GM19324 (cell line): ENCODE data around the gene OPRM1.
"Not testable (repeated sequence)": the region's sequence is repeated elsewhere in the genome, so short reads cannot be mapped to it uniquely, and the experiment has no call there.

Experiments
- ATAC-seq: cut with Tn5 transposase; IDR thresholded peaks from one replicate; pipeline ENCODE4 v1.9.1; 2021; ENCODE audit warnings: mild to moderate bottlenecking, moderate library complexity; ENCODE audit not compliant: unreplicated experiment, low FRiP score

OPRM1 gene

DNA sequence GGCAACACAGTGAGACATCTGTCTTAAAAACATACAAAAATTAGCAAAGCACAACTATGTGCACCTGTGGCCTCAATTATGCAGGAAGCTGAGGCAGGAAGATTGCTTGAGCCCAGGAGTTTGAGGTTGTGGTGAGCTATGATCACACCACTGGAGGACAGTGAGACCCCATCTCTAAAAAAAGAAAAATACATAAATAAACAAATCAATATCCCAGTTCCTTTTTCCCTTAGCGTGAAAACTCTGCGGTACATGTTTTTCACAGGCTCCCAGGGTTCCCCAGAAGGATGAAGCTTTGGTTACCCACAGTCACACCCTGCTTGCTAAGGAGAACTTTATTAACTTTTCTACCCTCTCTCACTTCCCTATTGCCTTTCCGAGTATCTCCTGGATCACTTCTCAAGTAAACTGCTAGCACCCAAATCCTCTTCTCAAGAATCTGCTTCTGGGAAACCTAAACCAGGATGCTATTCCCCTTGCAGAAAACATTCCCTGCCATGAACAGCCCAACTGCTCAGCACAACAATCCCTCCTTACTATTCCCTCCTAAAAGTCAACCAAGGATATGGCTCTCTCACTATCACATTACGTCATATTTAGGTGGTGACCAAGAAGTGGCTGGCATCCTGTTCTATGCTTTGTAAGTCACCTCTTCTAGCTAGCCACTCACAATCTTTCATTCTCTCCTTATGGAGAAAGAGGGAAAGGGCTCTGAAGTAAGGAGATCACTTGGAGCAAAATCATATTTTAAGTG lies 195.2 kb downstream of the OPRM1 start:
- peak; percentile 53 for ATAC-seq

DNA sequence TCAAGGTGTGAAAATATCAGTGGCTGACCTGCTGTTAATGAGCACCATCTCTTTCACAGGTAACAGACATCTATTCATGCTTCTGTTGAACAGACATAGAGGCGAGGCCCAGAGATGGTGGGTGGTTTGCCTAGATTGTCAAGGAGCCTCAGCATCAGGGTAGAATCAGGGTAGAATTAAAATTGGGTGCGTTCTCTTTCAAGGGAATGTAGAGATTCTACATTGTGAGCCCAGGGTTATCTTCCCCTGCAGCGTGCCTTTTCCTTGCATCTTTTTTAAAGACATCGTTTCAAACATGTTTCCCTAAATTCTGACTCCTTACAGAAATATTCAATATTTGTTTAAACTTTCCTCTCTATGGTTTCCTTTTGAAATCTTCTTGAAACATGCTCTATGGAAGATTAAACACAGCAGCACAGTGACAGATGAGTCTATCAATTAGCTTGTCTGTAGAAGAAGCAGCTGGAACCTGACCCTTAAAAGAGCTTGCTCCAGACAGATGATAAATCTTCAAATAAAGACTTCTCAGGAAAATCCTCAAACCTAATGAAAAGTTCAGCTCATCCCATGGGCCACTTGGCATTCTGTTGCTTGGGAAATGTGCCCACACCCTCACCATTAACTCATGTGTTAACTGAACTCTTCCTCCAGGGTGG lies 197.7 kb downstream of the OPRM1 start:
- ATAC-seq = no peak

DNA sequence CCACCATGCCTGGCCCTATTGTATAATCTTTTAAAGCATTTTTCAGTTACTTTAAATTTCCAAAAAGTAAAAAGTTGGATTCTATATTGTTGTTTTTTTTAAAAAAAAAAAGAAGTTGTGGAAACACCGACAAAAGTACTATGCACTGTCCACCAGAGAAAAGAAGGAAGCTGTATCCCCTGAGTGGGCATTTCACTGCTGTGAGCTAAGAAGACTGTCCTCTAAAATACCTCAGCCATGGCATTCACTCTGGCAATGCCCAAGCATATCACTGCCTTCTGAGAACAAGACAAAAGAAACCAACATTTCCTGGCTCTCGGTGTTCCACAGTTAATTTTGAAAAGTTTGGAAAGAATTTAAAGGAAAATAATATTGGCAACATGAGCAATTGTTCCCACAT lies 199.8 kb downstream of the OPRM1 start:
- ATAC-seq = no peak

DNA sequence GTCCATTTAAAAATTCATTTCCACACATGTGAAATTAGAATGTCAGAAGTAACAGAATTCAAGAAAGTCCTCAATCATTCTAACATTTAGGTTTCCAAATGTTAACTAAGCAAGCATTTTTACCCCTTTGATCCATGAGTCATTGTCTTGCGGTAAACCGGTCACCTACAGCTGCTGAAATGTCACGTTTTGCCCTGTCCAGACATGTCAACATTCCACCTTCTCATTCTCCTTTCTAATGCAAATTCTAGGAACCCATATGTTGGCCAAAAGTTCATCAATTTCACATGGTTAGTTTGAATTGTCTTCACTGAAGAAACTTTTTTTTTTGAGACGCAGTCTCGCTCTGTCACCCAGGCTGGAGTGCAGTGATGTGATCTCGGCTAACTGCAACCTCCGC lies 200.4 kb downstream of the OPRM1 start:
- ATAC-seq = no peak

DNA sequence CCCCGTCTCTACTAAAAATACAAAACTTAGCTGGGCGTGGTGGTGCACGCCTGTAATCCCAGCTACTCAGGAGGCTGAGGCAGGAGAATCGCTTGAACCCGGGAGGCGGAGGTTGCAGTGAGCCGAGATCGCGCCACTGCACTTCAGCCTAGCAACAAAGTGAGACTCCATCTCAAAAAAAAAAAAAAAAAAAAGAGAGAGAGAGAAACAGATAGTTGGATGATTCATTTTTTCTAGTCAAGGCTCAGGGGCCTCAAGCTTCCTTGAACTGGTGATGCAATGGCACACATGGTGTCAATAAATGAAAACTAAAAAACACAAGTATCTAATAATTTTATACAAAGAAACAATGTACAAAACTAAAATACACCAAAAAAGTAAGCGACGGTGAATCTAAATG lies 202.0 kb downstream of the OPRM1 start:
- not testable (repeated sequence) for ATAC-seq

DNA sequence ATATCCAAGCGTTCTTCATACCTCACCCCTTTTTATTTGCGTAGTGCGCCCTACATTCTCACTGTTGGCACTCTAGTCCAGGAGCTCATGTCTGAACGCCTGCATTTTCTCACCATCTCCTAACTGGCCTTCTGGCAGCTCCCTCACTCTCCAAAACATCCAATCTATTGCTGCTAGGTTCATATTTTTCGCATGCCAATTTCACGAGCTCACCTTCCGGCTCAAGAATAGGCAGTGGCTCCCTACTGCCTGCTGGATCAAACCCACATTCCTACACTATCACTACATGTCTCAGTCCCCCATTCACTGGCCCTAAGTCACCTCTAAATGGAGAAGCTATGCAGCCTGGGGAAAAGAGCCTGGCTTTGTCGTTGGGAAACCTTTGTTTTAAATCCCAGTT lies 202.5 kb downstream of the OPRM1 start:
- ATAC-seq = no peak

DNA sequence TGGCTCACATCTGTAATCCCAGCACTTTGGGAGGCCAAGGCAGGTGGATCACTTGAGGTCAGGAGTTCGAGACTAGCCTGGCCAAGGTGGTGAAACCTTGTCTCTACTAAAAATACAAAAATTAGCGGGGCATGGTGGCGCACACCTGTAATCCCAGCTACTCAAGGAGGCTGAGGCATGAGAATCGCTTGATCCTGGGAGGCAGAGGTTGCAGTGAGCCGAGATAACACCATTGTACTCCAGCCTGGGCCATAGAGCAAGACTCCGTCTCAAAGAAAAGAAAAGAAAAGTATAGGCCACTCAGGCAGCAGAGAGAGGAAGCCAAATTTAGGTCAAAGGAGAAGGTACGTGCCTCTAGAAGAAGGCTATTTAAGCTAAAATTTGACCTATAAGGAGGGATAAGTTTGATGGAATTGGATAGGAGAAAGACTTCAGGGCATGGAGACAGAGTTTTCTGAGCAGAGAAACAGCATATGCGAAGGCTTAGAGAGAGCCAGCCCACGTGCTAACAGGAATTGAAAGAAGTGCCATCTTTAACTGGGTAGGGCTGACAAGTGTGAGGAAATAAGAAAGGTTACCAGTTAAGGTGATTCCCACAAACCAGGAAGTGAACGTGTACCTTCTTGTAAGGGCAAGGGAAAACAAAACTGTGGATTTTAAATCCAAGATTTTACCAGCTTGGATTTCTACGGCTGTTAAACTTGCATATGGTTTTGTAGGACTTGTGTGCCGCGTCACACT lies 203.7 kb downstream of the OPRM1 start:
- no peak for ATAC-seq

DNA sequence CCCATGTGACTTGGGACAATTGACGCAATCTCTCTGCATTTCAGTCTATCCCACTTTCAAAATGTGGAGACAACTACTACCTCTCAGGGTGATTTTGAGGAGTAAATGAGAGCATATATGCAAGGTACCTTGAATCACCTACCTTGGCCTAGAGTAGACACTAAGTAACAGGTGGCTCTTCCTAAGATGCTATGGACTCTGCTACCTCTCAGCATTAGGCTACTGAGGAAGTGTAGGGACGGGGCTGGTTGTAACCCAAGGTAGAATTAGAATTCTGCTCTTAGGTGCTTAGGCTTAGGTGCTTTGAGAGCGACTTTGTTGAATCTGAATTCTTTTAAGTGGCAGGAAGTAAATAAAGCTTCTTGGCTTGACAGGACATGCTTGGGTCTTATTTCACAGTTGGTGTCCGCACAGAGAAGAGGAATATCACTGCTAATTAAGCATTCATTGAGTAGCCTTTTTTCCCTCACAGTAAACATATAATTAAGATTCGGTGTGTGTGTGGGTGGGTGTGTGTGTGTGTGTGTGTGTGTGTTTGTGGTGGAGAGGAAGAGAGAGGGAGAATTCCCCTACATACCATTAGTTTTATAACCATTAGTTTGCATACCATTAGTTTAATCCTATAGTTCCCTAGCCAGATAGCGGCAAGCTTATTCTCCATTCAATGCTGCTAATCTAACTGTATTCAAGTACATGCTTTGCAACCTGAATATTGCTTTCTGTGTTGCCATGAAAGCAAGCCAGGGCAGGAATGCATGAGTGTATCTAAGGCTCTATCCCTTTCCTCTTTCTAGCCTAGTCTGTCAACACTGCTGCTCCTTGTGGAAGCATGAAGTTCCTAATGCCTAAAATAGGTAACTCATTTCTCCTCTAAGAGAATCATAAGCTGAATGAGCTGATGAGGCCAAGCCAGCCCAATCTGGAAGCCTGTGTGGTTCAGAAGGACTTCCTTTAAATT lies 205.0 kb downstream of the OPRM1 start:
- ATAC-seq = no peak

DNA sequence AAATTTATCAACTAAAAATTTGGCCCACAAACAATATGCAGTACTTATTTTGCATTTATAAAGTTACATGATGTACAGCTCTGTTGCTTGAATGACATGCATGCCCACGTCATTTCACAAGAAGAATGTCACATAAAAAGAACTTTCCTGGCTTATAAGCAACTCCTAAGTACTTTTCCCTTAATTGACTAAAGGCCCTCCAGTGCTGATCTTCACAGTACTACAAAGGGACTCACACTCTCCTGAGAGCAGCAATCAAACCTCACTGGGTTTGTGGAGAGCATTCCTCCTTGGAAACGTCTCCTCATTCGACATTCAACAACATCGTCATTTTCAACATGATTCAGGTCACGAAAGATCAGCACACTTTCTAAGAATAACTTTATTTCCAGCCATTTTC lies 206.5 kb downstream of the OPRM1 start:
- no peak for ATAC-seq

DNA sequence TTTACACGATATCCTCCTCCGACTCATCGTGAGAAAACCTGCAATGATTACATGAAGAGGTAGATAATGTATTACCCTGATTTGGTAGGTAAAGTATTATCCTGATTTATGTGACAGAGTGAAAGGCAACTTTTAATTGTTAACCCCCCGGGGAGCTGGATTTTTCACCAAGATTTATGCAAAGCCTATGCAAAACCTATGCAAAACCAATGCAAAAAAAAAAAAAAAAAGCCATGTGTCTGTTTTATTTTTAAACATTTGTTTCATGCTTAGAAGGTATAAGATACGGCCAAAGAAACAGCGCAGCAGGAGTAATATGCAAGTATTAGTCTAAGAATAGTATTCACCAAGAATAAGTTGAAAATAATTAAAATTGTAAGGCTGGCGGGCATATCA lies 207.7 kb downstream of the OPRM1 start:
- ATAC-seq = no peak

DNA sequence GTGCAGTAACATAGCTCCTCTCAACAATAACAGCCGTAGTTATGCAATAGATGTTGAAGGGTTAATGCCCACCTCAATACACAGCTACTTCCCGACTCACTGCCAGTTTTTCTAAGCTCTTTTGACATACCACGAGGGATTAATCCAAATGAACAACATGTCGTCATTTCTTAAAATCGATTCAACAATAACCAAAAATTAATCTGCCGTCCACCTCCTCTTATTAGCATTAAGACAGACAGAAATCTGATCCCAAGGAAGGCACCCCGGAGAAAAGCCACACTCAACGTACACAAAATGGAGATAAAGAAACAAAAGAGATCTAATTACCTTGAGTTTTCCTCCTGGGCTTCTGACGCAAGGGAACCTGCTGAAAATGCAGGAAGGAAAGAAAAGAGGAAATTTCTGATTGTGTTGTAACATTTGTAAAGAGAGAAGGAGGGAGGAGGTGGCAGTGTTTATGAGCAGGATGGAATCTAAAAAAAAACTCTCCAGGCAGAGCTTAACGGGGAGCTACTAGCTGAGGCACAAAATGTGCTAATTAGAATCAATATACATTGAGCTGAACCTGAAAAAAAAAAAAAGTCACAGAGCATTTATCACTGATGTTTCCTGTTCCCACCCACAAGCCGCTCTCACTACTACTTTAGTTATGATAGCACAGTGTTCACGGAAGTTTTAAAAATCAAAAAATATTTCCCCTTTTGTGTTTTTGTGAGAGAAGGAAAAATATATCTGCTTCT lies 208.2 kb downstream of the OPRM1 start:
- ATAC-seq = peak; percentile 40

DNA sequence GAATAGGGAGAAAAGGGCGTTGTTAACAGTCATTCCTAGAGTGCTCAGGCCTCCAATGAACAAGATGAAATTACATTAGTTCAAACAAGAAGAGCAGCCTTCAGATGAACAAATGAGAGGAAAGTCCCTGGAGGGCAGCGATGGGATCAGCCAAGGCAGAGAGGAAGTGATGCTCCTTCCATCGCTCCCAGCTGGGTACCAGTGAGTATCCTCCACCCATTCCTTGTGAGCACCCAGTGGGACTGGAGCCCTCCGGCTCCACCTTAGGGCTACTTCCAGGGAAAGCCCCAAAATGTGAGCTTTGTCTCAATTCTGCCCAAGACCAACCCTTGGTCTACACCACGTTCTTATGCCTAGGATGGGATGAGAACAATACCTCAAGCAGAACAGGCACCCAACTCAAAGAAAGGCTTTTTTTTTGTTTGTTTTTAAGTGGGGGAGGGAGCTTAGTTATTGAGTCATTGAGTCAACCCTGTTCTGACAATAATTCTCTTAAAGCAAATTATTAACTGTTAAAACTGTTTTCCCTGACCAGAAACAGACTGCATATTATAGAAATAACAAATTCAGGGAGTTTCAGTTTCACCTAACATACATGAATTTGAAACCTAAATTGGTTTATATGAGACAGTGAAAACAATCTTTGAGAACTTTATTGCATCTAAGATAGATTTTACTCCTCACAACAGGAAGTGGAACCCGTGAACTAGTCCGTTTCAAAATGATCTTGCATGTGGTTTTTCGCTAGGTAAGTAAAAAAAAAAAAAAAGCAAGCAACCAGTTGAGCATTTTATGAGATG lies 210.7 kb downstream of the OPRM1 start:
- peak; percentile 65 for ATAC-seq

DNA sequence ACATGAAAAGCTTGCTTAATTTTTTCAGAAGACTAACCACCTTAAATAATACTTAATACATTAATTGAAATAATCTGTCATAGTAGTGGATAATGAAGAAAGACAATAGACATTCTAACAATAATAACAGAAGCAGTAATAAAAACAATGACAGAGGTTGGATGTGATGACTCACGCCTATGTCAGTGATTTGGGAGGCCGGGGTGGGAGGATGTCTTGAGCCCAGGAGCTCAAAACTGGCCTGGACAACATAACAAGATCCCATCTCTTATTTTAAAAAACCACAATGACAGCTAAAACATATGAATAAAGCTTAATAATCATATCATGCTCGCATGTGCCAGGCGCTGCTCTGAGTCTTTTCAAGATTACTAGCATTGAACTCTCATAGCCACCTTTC lies 212.1 kb downstream of the OPRM1 start:
- ATAC-seq = no peak

DNA sequence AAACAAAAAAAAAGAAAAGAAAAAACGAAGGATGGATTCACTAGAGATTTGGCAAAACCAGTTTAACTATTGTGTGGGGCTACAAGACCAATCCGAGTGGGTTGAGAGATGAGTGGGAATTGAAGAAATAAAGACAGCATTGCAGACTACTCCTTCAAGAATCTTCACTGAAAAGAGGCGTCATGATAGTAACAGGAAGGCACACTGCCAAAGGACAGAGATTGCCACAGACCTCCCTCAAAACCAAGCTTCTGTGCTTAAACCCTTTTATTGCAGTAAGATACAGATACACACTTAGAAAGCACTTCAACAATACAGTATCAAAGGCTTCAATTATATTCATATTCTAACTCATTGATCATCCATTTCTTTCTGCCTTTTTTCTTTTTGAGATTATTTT lies 213.6 kb downstream of the OPRM1 start:
- ATAC-seq = no peak

DNA sequence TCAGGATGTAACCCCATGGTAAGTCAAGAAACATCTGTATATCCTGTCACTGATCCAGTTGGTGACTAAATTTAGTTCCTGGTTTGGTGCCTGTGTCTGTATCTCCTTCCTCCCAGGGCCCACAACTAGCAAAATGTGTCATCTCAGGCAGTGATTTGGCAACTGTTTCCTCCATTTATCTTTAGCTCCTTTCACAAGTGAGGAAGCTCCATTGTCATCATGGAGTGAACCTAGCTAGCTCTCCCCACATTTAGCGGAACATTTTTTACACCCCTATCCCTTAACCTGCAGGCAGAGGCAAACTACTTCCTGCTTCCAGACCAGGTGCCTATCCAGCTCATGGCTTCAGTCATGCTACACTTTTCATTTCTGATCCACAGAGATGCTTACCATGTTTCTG lies 218.0 kb downstream of the OPRM1 start:
- no peak for ATAC-seq

DNA sequence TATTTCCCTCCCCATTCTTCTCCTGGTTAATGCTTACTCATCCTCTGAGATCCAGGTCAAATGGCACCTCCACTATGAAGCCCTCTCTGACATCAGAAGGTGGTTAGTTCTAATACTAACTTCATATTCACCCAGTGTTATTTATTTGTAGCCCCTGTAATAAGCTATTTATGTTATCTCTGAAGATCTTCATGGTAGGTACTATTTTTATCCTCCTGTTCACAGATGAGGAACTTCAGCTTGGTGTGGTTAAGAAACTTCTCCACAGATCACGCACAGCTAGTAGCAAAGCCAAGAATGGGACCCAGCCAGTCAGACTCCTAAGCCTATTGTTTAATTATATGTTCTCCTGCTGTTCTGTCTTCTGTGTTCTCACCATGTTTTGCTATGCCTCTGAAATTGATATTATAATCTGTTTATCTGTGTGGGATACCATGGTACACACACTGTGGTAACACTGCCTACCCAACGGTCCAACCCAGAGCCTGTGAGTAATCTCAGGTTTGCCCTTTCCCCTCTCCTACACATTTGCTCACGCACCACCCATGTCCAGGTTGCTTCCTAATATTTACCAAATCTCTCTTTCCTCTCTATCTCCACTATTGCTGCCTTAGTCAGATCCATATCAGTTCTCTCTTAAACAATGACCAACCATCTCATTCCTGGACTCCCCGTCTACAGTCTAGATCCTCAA lies 219.2 kb downstream of the OPRM1 start:
- peak; percentile 59 for ATAC-seq

DNA sequence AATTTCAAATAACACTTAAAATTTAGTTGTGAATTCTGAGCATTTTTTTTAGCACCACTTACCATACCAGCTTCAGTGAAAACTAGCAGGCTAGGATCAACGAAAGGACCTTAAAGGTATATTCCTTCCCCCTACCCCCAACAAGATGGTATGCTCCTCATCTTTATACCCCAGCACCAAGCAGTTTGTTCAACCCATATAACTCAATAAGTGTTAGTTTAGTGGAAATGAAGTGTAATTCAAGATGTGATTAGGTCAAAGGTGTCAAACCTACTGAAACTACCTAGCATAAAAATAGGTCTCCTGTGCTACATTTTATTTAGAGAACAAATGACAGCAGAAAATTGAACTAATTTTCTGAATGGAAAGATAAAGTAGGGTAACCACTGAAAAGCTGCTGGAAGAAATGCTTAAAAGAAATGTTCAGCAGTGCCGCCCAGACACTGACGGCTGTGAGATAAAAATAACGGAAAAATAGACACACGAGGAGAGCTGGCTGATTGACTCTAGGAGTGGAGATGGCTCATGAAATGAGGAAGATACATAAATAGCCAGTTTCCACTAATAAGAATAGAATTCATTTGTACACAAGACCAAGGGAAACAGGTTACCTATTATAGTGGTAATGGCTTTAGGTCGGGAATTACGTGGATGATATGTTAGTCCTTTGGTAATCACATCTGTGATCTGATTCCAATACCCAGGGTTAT lies 222.8 kb downstream of the OPRM1 start:
- peak; percentile 32 for ATAC-seq

DNA sequence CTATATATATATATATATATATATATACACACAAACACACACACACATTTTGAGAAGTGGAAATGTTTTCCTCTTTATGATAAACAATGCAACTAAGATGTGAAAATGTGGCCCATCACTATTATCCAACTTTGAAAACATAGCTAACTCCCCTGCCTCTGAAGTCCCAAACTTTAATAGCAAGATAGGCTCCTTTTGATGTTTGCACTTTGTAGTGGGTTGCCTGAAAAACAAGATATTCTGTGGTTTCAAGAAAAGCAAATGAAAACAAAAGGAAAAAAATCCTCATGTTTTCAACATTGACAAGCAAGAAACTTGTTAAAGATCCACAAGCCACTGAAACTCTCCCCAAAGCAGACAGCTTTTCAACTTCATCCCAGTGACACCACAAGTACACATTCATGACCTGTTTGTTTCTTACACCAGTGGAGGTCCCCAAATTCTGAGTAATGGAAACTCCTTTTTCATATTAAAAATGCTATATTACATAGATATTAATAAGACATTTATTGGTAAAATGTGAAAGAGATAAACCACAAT lies 227.6 kb downstream of the OPRM1 start:
- no peak for ATAC-seq
